ENCODE measurements around the gene BRICD5.
"Not testable (repeated sequence)": the region's sequence is repeated elsewhere in the genome, so short reads cannot be mapped to it uniquely, and the experiment has no call there.

Gene BRICD5

GRCh38 chr16:2214719-2214968, 4.0 kb upstream of the BRICD5 start, which contains the start of gene PGP:
TSS of gene PGP (minus strand) at chr16:2214840. CDS start at chr16:2214777, 63 bp downstream.
- no peak for DNase-seq

- no peak for DNase-seq
These were observed 3.4 kb upstream of the BRICD5 start for GRCh38 chr16:2213817-2214718.

- DNase-seq, result peak; percentile 46
These were observed 2.0 kb upstream of the BRICD5 start for GRCh38 chr16:2212362-2213324.

- no peak for DNase-seq
These were observed 1.3 kb upstream of the BRICD5 start for GRCh38 chr16:2211923-2212347.

- no peak for DNase-seq
These were observed 692 bp downstream of the BRICD5 start for GRCh38 chr16:2210009-2210332.

- no peak for DNase-seq
These were observed 1.2 kb downstream of the BRICD5 start for GRCh38 chr16:2209258-2210008.

- no peak for DNase-seq
These were observed 1.9 kb downstream of the BRICD5 start for GRCh38 chr16:2208772-2209171.

GRCh38 chr16:2208308-2208707, 2.4 kb downstream of the BRICD5 start:
- DNase-seq, result no peak

- DNase-seq, result no peak
These were observed 2.8 kb downstream of the BRICD5 start for GRCh38 chr16:2207872-2208271.

GRCh38 chr16:2206780-2207433, 3.8 kb downstream of the BRICD5 start:
- peak; percentile 47 for DNase-seq

- no peak for DNase-seq
These were observed 4.3 kb downstream of the BRICD5 start for GRCh38 chr16:2206420-2206779.

- no peak for DNase-seq
These were observed 4.7 kb downstream of the BRICD5 start for GRCh38 chr16:2205967-2206313.

GRCh38 chr16:2205104-2205966, 5.3 kb downstream of the BRICD5 start, which contains the start of gene MLST8:
TSS of gene MLST8 (plus strand) at chr16:2205454. CDS start at chr16:2206086, 632 bp downstream.
- peak; percentile 83 for DNase-seq

GRCh38 chr16:2204416-2205103, 6.1 kb downstream of the BRICD5 start:
- no peak for DNase-seq

GRCh38 chr16:2203119-2203688, 7.5 kb downstream of the BRICD5 start:
- DNase-seq, result not testable (repeated sequence)

- no peak for DNase-seq
These were observed 10.3 kb downstream of the BRICD5 start for GRCh38 chr16:2200313-2200712.

- no peak for DNase-seq
These were observed 11.0 kb downstream of the BRICD5 start for GRCh38 chr16:2199621-2200139.

GRCh38 chr16:2199095-2199494, 11.6 kb downstream of the BRICD5 start:
- no peak for DNase-seq

- no peak for DNase-seq
These were observed 12.4 kb downstream of the BRICD5 start for GRCh38 chr16:2198283-2198682.

GRCh38 chr16:2197765-2198164, 12.9 kb downstream of the BRICD5 start:
- DNase-seq, result no peak
